Stimulated activated CD4-positive, alpha-beta T cell treated with anti-CD3 and anti-CD28 coated beads, Interleukin-1b, Interleukin-23, amount 100 ng/mL, for 1 hour (primary cell): ENCODE measurements around the gene ADIRF.
"Not testable (repeated sequence)": the region's sequence is repeated elsewhere in the genome, so short reads cannot be mapped to it uniquely, and the experiment has no call there.

Experiments
- DNase-seq, 2 donors: peaks; one replicate each; pipeline ENCODE4 v3.0.0-alpha.2; 2020; ENCODE audit warnings: low read depth in 2 of 2

ADIRF gene

DNA sequence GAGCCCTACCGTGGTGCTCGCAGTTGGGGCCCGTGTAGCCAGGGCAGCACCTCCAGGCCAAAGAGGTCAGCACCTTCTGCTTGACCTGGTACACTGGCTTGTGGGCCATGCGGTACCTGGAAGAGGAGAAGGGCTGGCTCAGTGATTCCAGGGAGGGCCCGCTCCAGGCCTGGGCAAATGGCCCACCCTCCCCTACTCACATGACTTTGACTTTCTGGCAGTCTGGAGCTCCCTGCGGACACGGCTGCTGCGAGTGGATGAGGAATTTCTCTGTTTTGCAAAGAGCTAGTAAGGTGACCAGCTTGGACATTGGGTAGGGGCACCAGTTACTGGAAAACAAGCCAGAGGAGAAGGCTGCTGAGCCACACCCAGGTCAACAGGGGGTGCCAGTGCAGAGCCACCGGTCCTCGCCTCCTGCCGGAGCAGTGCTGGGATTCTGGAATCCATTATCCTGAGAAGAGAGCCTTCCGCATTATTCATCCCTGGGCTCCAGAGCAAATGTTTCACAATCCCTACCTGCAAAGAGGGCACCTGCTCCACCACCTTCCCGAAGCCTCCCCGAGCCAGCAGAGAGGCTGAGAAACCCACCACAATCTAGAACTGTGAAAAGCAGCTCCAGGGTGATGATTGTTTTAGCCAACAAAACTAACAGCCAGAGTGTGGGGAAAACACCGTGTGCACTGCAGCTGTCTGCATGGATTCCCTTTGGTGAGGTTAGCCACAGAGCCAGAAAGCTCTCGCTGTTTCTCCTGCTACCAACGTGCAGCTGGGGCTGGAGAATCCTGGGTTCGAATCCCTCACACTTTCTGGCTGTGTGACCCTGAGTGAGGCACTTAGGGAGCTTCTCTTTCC lies 22.7 kb upstream of the ADIRF start:
- no peak for DNase-seq

DNA sequence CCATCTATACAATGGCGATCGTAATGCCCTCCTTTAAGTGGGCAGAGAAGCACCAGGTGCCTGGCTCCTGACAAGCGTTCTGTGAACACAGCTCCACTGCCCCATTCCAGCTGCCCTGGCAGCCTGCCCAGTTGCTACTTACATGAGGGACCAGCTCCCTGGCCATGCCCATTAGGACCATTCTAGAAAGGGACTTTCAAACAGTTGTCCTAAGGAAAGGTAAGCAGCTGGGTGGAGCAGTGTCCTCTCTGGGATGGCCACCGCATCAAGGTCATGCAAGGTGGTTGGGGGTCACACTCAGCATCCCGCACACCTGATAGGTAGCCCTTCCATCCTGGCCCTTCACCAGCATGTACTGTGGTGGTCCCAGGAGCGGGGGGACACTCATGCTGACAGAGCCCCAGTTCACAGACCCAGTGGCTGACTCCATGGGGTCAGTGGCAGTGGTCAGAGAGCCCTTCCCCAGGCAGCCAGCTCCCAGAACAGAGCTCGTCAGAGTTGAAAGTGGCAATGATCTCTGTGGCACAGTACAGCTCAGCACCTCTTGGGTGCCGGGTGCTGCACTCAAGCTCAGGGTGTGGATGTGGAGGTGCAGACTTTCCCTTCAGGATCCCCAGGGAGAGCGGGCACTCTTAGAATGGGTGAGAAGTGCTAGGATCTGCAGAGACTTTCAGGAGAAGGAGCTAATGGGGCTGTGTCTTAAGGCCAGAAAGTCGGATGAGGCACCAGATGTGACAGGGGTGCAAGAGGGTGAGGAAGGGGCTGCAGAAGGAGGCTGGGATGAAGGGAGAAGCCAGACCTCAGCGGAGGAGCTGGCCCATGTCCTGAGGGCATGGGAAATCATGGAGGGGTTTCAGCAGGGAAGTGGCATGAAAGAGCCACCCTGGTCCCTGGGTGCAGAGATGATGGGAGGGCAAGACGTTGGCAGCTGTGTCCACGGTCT lies 21.8 kb upstream of the ADIRF start:
- no peak for DNase-seq

DNA sequence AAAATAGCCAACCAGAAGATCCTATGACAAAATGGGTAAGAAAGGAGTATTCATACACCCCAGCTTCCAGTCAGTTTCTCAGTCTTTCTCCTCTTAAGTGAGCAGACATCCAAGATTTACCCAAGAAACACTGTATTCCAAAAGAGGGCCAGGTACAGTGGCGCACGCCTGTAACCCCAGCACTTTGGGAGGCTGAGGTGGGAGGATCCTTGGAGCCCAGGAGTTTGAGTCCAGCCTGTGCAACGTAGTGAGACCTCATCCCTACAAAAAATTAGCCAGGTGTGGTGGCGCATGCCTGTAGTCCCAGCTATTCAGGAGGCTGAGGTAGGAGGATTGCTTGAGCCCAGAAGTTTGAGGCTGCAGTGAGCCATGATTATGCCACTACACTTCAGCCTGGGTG lies 20.5 kb upstream of the ADIRF start:
- not testable (repeated sequence) for DNase-seq

DNA sequence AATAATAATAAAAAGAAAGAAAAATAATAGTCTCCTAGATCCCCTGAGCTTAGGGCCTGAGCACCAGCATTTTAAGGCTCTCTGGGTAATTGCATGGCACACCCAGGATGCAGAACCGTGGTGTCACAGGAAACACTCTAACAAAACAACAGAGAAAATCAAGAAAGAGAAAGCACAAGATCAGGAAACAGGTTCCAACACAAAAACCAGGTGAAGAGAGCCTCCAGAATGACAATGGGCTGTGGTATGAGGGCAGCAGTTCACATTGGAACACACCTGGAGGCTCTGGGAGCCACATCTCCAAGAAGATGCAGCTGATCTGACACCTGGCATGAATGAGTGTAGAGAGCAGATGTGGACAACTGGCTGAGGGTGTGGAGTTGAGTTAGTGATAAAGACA lies 17.9 kb upstream of the ADIRF start:
- no peak for DNase-seq

DNA sequence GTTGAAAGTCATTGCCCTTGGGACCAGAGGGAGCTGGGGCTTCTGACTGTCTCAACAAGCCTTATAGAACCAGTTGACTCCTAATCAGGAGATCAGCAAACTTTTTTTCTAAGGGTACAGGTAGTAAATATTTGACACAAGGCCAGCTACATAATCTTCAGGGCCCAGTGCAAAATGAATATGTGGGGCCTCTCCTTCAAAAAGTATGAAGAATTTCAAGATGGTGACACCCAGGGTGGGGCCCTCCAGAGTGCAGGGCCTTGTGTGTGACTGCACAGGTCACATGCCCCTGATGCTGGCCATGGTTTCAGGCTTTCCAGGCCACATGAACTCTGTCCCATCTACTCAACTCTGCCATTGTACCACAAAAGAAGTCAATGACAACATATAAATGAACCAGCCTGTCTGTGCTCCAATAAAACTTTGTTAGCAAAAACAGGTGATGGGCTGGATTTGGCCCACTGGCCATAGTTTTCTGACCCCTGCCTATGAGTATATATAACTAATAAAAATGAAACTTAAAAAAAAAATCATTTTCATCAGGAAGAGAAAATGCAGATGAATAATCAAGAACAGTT lies 17.0 kb upstream of the ADIRF start:
- DNase-seq, result no peak

DNA sequence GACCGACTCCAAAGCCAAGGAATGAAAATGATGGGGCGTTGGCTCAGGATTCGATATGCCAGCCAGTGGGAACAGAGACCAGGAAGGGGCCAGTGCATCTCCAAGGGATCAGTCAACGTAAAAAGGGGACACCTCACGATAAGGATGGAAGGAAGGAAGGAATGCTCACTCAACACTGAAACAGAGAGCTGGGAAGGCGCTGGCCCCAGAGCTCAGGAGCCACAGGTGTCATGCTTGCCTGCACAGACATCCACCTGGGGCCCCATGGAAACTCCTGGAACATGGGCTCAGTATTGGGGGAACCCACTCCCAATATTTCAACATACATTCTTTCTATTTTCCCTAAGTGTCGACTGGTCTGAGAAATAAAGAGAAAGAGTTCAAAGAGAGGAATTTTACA lies 16.2 kb upstream of the ADIRF start:
- no peak for DNase-seq

DNA sequence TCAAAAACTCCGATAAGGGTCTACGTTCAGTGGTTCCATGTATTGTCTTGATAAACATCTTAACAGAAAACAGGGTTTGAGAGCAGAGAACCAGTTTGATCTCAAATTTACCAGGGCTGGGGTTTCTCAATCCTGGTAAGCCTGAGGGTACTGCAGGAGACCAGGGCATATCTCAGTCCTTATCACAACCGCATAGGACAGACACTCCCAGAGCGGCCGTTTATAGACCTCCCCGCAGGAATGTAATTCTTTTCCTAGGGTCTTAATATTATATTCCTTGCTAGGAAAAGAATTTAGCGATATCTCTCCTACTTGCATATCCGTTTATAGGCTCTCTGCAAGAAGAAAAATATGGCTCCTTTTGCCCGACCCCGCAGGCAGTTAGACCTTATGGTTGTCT lies 15.6 kb upstream of the ADIRF start:
- DNase-seq, result not testable (repeated sequence)

DNA sequence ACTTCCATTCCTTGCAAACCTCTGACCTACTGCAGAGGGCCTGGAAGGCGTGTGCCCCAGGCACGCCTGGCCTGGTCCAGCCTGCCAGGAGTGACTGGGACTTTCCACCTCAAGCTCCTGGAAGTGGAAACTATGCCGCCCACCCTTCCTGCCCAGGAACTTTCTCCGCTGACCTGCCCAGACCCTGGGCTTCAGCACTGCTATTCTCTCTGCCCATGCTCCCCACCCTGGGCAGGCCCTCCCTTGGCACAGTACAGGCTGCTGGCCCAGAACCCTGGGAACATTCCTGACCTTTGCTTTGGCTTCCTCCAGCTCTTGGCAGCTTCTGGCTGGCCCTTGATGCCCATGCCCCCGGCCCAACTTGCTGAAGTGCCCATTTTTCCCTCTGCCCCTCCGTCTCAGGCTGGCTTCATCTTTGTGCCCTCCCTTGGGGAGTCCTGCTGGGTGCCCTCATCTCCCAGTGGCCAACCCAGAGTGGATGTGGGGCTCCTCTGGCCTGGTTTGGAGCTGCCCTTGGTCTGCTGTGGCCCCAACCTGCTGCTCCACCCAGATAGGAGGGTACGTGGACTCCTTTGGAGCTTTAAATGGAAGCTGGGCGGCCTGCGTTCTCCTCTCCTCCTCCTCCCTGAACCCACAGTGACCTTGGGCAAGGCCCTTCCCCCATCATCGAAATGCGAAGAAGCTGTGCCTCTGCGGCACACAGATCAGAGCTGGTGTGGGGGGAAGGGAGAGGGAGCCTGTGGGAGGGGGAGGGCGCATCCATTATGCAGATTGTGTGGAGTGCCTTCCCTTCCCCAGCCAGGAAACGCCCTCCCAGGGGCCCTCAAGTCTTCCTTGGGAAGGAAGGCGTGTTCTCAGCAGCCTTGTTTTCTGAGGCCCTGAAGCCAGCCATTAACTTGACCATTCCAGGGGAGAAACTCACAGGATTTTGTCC lies 14.3 kb upstream of the ADIRF start:
- DNase-seq, result no peak

DNA sequence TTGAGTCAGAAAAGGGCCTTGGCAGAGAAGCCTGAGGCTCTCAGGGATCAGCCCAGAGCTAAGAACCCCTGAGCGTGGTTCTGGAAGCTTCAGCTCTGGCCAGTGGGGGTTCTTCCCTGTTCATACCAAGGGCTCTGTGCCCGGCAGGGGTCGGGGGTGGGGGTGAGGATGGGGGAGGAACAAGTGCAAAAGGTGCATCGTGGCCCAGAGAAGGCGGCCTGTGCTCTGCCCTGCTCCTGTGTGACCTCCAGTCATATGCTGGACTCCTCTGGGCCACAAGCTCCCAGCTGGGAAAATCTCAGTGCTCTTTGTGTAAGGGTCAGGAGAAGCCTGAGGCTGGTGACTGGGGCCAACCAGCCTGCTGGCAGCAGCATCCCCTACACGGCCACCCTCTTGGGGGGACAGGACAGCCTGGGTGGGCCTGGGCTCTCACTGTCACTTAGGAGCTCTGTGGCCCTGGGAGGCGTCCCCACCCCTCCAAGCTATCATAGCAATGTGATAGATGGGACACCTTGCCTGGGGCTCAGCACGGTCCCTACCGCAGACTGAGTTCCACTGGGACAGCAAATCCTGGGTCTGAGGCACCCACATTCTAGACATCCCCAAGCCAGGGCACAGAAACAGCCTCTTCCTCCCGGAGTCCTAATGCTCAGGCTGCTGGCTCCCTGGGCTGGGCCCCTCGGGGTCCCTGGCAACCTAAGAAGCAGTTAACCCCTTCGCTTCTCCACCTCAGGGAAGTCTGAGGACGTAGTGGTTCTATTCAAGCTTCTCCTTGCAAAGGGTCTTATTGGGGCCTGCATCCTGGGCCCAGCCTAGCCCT lies 13.4 kb upstream of the ADIRF start:
- no peak for DNase-seq

DNA sequence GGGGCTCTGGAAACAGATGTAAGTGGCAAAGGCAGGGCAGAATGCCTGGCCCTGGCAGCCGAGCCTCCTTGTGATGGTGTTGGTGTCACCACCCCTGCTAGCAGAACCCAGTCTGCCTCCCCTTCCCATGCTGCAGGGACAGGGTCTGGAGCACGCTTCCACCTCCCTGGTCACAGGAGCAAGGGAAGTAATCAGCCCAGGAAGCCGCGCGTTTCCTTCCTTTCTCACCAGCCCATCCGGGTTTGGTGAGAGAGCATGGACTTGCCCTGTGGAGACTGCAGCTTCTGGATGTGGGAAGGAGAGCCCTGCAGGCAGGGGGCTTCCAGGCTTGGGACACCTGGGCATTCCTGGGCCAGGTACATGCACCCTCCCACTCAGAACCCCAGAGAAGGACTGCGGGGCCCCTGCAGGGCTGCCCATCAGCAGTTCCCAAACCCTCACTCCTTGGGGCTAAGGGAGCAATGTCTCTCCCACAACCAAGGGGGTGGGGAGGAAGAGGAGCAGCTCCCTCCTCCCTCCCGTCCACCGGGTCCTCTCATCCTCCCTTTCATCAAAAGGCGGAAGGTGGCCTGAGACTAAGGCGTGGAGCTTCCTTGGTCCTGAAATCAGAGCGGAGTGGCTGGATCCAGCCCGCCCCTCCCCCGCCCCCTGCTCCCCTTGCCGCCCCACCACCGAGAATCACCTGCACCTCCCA lies 12.6 kb upstream of the ADIRF start:
- no peak for DNase-seq

DNA sequence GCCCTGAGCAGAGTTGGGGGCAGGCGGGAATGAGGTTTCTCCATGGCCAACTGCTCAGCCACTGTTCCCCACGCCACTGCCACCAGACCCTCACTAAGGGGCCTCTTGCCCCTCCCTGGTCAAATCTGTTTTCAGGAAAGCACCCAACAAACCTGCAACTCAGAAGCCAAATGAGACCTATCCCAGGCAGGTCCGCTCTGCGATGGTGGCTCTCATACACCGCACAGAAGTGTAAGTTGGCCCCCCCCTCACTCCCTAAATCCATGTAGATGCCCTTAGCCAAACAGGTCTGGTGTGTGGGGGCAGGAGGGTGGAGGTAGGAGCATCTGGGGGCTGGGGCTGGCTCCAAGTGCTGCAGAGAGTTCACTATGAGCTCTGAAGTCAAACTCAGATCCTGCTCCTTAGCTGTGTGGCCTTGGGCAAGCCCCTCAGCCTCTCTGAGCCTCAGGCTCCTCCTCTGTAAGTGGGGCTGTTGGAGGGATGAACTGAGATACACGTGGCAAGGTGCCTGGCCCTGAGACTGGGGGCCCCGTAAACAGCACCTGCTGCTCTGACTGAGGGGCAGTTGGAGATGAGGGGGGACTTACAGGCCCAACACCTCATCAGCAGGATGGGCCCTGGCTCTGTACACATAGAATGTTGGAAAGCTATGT lies 12.0 kb upstream of the ADIRF start:
- no peak for DNase-seq

DNA sequence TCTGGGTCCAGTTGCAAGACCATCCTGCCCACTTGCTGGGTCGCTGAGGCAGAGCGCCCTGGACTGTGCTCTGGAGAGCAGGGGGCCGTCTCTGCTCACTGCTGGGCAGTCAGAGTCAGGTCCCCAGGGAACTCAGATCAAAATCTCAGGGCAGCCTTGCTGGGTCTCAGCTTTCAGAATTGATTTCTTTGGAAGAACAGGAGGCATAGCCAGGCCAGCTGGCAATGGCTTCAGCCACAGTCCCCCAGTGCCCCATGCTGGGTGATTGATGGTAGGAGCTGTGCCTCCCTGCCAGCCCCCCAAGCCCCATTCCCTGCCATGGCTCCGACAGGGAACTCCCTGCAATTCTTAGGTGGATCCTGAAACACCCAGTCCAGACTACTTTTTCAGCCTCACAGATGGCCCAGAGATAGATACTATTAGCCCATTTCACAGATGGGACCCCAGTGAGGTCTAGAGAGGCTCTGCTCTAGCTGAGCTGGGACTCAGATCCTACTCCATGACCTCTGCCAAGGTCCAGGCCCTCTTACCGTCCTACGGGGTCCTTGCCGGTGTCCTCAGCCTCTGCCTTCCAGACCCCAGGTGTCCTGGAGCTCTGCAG lies 11.3 kb upstream of the ADIRF start:
- DNase-seq, result no peak

DNA sequence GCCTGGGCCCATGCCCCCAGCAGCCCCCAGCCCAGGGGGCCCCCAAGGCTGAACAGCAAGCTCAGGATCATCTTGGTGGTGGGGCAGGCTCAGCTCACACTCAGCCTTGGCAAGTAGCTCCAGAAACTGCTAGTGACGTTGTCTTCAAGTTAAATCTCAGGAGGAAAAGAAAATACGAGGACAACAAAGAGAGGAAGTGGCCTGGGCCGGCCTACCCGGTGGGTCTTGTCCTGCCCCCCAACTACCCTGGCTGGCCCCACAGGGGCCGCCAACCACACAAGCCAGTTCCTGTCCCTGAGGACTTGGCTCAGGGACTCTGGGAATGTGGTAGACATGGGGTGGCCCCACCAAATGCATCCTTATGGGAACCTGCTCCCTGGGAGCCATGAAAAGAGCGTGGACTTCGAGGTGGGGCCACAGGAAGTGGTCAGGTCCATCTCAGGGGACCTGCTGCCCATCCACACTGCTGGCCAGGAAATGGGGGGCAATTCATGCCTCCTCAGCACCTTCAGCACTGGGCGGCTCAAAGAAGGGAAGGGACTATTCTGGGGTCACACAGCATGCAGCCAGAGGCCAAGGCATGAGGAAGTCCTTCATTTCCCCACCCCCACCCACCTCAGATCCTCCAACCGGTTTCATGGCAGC lies 10.7 kb upstream of the ADIRF start, which contains the start of gene MMRN2:
Gene MMRN2 (minus strand): TSS at position 145 of the 645 bp plus-strand sequence. CDS start 74 bp downstream, at position 71.
- DNase-seq, result no peak

DNA sequence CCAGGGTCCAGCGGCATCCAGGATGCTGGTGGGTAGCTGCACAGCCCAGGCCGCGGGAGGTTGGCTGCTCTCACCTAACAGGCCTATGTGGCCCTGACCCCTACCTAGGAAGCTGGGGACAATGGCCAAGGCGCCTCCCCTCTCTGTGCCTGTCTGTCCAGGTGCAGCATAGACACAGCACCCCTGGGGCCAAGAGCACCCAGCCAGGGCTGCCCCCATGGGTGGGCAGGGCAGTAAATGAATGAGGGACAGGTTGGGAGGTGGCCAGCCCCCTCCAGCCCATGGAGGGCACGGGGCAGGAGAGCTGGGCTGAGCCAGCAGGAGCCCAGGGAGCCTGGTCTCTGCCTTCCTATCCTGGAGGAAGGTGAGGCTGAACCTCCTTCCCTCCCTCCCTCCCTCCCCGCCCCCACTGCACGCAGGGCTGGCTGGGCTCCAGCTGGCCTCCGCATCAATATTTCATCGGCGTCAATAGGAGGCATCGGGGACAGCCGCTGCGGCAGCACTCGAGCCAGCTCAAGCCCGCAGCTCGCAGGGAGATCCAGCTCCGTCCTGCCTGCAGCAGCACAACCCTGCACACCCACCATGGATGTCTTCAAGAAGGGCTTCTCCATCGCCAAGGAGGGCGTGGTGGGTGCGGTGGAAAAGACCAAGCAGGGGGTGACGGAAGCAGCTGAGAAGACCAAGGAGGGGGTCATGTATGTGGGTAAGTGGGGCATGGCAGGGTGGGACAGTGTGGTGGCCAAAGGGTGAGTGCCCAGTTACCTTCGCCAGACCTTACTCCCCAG lies 10.0 kb upstream of the ADIRF start, which contains the start of gene SNCG:
Gene SNCG (plus strand): TSS at position 484 of the 785 bp plus-strand sequence. CDS start 99 bp downstream, at position 583.
- DNase-seq, result no peak

DNA sequence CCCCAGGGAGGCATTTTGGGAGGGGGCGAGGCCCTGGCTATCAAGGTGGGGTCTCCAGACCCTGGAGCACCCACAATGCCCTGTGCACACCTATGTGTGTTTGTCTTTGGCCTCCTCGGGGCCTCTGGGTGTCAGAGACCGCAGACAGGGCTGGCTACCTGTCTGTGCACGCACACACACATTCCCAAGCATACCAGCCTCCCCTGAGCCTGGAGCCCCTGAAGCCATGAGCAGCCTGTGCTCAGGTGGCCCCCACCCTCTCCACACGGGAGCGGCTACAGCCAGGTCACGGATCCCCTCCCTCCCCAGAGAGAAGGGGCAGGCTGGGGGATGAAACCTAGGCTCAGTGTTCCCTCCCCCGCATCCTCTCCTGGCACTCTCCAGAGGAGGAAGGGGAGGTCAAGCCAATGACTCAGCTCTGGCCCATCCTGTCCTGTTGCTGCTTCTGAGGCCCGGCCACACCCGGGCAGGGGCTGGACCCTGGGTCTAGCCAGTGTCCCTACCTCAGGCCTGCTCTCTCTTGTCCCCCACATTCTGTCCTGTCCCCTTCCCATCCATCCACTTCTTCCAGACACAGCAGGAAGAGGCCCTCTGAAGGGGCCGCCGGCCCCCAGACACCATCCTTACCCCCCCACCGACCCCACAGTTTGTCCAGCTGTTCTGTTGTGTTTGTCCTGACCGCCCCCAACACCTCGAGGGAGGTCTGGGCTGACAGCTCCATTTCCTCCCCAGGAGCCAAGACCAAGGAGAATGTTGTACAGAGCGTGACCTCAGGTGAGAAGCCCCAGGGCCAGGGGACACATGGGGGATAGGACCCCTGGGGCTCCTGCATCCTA lies 9.2 kb upstream of the ADIRF start:
- DNase-seq, result no peak

DNA sequence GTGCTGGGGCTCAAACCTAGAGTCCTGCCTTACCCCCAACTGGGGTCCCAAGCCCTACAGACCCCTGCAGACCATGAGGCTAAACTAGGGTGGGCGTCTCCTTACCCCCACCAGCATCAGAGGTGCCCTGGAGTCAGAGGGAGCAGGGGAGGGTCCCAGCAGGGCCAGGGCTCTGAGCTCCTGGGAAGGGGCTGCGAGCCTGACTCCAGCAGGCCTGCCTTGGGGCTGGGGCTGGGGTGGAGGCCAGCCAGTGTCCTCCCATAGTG lies 8.6 kb upstream of the ADIRF start:
- no peak for DNase-seq
